PFSK-1 (cell line): ENCODE data around the gene STPG2.

ENCODE experiments used
- FOXP2 ChIP-seq: optimal IDR thresholded peaks from 2 replicates; pipeline ENCODE3; 2011; ENCODE audit warnings: borderline replicate concordance, control low read depth, inconsistent platforms; ENCODE audit not compliant: insufficient read depth; ENCODE audit errors: extremely low read length, extremely low read depth
- POLR2AphosphoS5 ChIP-seq: IDR thresholded peaks from 2 replicates; pipeline ENCODE4 v1.6.1; 2012; ENCODE audit warnings: low read depth, mild to moderate bottlenecking, control low read depth, low read length, moderate library complexity
- SIN3A ChIP-seq: IDR thresholded peaks from 2 replicates; pipeline ENCODE4 v1.6.1; 2012; ENCODE audit warnings: mild to moderate bottlenecking, low read length, moderate library complexity, borderline replicate concordance; ENCODE audit not compliant: insufficient read depth
- TAF1 ChIP-seq: IDR thresholded peaks from 2 replicates; pipeline ENCODE4 v1.6.1; 2012; ENCODE audit warnings: low read length, control low read depth, borderline replicate concordance; ENCODE audit not compliant: insufficient read depth
- TF ChIP-seq, protein P1 (sequence below), 2 experiments: IDR thresholded peaks; 2 replicates each; pipeline versions ENCODE4 v1.6.1 to v1.8.0; 2011 to 2012; ENCODE audit warnings: low read depth in 2 of 2, low read length in 2 of 2, control low read depth in 1 of 2, inconsistent platforms in 1 of 2, mild to moderate bottlenecking in 1 of 2, moderate library complexity in 1 of 2; ENCODE audit not compliant: insufficient read depth in 1 of 2

Gene STPG2

DNA sequence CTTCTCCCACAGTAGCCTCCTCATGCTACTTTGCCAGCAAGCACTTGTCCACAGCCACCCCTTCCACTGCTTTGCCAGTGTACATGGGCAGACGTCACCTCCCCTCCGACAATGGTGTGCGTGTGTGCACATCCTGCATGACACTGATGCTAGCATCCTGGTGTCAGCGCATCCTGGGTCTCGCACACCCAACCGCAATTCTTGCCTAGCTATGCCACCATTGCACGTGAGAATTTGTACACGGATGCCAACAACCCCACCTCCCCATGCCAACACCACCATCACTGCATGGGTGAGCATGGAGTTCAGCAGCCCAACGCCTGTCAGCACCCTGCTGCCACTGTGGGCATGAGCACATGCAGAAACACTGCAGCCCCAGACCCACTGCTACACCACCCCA lies 550.0 kb downstream of the STPG2 start:
- TF ChIP-seq, protein P1, sequence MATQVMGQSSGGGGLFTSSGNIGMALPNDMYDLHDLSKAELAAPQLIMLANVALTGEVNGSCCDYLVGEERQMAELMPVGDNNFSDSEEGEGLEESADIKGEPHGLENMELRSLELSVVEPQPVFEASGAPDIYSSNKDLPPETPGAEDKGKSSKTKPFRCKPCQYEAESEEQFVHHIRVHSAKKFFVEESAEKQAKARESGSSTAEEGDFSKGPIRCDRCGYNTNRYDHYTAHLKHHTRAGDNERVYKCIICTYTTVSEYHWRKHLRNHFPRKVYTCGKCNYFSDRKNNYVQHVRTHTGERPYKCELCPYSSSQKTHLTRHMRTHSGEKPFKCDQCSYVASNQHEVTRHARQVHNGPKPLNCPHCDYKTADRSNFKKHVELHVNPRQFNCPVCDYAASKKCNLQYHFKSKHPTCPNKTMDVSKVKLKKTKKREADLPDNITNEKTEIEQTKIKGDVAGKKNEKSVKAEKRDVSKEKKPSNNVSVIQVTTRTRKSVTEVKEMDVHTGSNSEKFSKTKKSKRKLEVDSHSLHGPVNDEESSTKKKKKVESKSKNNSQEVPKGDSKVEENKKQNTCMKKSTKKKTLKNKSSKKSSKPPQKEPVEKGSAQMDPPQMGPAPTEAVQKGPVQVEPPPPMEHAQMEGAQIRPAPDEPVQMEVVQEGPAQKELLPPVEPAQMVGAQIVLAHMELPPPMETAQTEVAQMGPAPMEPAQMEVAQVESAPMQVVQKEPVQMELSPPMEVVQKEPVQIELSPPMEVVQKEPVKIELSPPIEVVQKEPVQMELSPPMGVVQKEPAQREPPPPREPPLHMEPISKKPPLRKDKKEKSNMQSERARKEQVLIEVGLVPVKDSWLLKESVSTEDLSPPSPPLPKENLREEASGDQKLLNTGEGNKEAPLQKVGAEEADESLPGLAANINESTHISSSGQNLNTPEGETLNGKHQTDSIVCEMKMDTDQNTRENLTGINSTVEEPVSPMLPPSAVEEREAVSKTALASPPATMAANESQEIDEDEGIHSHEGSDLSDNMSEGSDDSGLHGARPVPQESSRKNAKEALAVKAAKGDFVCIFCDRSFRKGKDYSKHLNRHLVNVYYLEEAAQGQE (IDR thresholded peaks at IDR 0.05; ENCODE audit: insufficient read depth in 1 of 2, low read depth in 2 of 2, low read length in 2 of 2), result no peak
- TF ChIP-seq FOXP2 (no peak), SIN3A (no peak), POLR2AphosphoS5 (no peak)

DNA sequence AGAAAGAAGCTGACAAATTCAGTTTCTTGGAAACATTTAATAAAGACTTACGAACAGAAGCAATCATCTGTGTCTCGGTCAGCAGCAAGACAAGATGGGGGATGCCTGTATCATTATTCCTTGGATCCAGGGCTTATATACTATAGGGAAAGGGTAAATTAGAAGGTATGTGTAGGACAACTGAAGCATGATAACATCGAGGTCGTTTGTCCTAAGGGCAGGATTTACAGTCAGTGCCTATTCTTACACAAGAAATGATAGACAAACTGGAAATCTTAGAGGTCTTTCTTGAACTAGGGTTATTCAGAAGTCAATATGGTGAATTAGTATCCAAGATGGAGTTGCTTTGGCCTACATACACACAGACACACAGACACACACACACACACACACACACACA lies 553.0 kb downstream of the STPG2 start:
- no peak for TF ChIP-seq FOXP2
- TF ChIP-seq TAF1, result no peak
- TF ChIP-seq, protein P1 (IDR thresholded peaks at IDR 0.05; ENCODE audit: insufficient read depth in 1 of 2, low read depth in 2 of 2, low read length in 2 of 2), result no peak
- TF ChIP-seq POLR2AphosphoS5, result no peak
- TF ChIP-seq SIN3A, result no peak

DNA sequence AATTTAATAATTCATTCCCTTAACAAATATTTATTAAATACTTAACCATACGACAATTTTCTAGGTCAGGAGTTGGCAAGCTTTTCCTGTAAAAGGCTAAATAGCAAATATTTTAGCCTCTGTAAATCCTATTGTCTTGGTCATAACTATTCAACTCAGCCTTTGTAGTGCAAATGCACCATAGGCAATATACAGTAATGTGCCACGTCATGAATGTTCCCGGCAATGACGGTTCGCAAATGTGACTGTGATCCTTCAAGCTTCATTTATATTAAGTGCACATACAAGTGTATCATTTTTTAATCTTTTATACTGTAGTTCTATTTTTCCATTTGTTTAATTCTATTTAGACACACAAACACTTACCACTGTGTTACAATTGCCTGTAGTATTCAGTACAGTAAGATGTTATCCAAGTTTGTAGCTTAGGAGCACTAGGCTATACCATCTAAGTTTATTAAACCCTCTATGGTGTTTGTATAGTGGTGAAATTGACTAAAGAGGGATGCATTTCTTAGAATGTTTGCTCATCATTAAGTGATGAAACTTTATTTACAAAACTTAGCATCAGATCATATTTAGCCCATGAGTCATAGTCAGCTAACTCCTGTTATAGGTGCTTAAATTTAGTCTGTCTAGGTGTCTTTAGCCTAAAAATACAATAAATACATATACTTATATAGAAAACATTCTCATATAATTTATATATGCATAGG lies 553.6 kb downstream of the STPG2 start:
- no peak for TF ChIP-seq POLR2AphosphoS5
- no peak for TF ChIP-seq FOXP2

DNA sequence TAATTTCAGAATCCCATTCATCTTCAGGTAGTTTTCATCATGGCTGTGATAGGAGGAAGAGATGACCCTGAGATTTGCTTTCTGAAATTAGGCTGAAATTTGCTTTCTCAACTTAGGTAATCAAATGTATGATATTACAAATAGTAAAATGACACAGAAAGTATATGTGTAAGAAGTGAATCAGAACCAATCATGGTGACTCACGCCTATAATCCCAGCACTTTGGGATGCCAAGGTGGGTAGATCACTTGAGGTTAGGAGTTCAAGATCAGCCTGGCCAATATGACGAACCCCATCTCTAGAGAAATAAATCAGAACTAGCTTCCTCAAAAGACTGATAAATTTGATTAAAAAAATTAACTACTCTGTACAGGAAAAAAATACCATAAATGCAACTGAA lies 555.4 kb downstream of the STPG2 start:
- TF ChIP-seq SIN3A (no peak), FOXP2 (no peak), POLR2AphosphoS5 (no peak), TAF1 (no peak)
- TF ChIP-seq, protein P1 (IDR thresholded peaks at IDR 0.05; ENCODE audit: insufficient read depth in 1 of 2, low read depth in 2 of 2, low read length in 2 of 2), result no peak

DNA sequence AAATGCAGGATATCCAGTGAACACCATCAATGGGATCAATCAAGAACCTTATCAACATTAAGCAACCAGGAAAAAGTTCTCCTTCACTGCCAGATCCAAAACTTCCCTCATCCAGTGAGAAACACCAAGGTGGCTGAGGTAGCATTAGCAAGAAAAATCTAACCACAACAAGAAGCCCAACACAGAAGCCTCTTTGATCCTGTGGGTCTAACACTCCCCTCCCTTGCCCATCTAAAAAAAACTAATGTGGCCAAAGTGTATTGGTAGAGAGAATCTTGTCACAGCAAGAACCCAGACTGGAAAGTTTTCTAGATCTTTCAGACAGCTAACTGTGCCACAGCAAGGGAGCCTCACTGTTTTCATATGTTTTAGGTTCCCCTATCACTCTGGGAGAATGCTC lies 558.0 kb downstream of the STPG2 start:
- TF ChIP-seq TAF1, result no peak
- TF ChIP-seq SIN3A, result no peak
- TF ChIP-seq, protein P1 (IDR thresholded peaks at IDR 0.05; ENCODE audit: insufficient read depth in 1 of 2, low read depth in 2 of 2, low read length in 2 of 2), result no peak
- TF ChIP-seq FOXP2, result no peak
- no peak for TF ChIP-seq POLR2AphosphoS5
